GM12872 (cell line): Measurements from ENCODE around the gene CDH11.

Source experiments
- CTCF ChIP-seq: IDR thresholded peaks from 3 replicates; pipeline ENCODE4 v1.5.1; 2011; ENCODE audit warnings: low read depth, mild to moderate bottlenecking, low read length, moderate library complexity; ENCODE audit not compliant: insufficient read depth

CDH11 gene

GRCh38 chr16:65023802-65024201 is 98.1 kb downstream of the CDH11 start:
- no peak for TF ChIP-seq CTCF

- no peak for TF ChIP-seq CTCF
These were observed 99.8 kb downstream of the CDH11 start for GRCh38 chr16:65021852-65022595.

- TF ChIP-seq CTCF: no peak
These were observed 105.1 kb downstream of the CDH11 start for GRCh38 chr16:65016754-65017153.

- no peak for TF ChIP-seq CTCF
These were observed 106.3 kb downstream of the CDH11 start for GRCh38 chr16:65015599-65015998.

- no peak for TF ChIP-seq CTCF
These were observed 109.5 kb downstream of the CDH11 start for GRCh38 chr16:65012357-65012756.

- TF ChIP-seq CTCF: no peak
These were observed 111.7 kb downstream of the CDH11 start for GRCh38 chr16:65010125-65010524.

- TF ChIP-seq CTCF: no peak
These were observed 116.2 kb downstream of the CDH11 start for GRCh38 chr16:65005696-65006095.
